Effector CD8-positive, alpha-beta T cell (primary cell): ENCODE measurements around the gene LAMP2.

ENCODE experiments used
- DNase-seq: peaks from one replicate; lab custom pipeline; 2025; lab: John Stamatoyannopoulos, UW

LAMP2 gene

GRCh38 chrX:120456973-120457372, 12.1 kb downstream of the LAMP2 start:
- no peak for DNase-seq

- DNase-seq = no peak
These were observed 15.1 kb downstream of the LAMP2 start for GRCh38 chrX:120453985-120454384.

GRCh38 chrX:120452131-120452530, 17.0 kb downstream of the LAMP2 start:
- no peak for DNase-seq

GRCh38 chrX:120450163-120450562, 18.9 kb downstream of the LAMP2 start:
- DNase-seq = no peak

- DNase-seq = no peak
These were observed 22.6 kb downstream of the LAMP2 start for GRCh38 chrX:120446498-120446897.

- no peak for DNase-seq
These were observed 29.2 kb downstream of the LAMP2 start for GRCh38 chrX:120439921-120440320.

- no peak for DNase-seq
These were observed 39.1 kb downstream of the LAMP2 start for GRCh38 chrX:120429776-120430540.

- no peak for DNase-seq
These were observed 40.8 kb downstream of the LAMP2 start for GRCh38 chrX:120428309-120428708.

GRCh38 chrX:120426599-120426998, 42.5 kb downstream of the LAMP2 start:
- DNase-seq = no peak

- DNase-seq = no peak
These were observed 49.6 kb downstream of the LAMP2 start for GRCh38 chrX:120419463-120419862.

GRCh38 chrX:120408168-120408567, 60.9 kb downstream of the LAMP2 start:
- no peak for DNase-seq

GRCh38 chrX:120406638-120407037, 62.5 kb downstream of the LAMP2 start:
- no peak for DNase-seq

GRCh38 chrX:120402369-120402768, 66.7 kb downstream of the LAMP2 start:
- no peak for DNase-seq

GRCh38 chrX:120401301-120401700, 67.8 kb downstream of the LAMP2 start:
- no peak for DNase-seq

GRCh38 chrX:120380699-120381098, 88.4 kb downstream of the LAMP2 start:
- peak; percentile 0 for DNase-seq

- no peak for DNase-seq
These were observed 89.0 kb downstream of the LAMP2 start for GRCh38 chrX:120379937-120380681.

GRCh38 chrX:120378570-120378969, 90.5 kb downstream of the LAMP2 start:
- no peak for DNase-seq
